HTERT RPE-1 (cell line): ENCODE measurements around the gene KRT32.

Experiments
- in situ Hi-C: fragments of 300-500 bp; cut with MboI; formaldehyde crosslinking; loops from 4 replicates; pipeline ENCODE4 v1.14.3; 2020; ENCODE audit warnings: low sequenced_read_pairs

Gene KRT32

GRCh38 chr17:41494524-41494923, 27.3 kb upstream of the KRT32 start:
- in situ Hi-C loops: no loop called here

- in situ Hi-C loops: no loop called here
These were observed 25.6 kb upstream of the KRT32 start for GRCh38 chr17:41492771-41493170.

DNA sequence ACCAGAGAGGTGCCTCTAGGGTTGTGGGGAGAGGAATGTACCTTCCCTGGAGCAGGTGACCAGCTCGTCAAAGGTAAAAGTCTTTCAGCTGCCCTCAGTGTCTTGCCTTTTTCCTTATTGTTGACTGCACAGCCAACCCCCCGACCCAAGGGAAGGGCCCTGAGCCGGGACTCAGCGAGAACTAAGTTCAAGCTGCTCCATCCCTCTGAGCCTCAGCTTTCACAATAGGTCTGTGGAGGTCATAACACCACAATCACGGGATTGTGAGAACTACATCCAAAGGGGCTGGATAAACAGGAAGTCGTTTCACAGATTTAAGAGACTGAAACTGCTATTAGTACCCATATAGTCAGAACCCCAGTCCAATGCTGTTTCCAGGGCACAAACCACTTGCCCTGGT, 25.2 kb upstream of the KRT32 start:
- in situ Hi-C loops: no loop called here

DNA sequence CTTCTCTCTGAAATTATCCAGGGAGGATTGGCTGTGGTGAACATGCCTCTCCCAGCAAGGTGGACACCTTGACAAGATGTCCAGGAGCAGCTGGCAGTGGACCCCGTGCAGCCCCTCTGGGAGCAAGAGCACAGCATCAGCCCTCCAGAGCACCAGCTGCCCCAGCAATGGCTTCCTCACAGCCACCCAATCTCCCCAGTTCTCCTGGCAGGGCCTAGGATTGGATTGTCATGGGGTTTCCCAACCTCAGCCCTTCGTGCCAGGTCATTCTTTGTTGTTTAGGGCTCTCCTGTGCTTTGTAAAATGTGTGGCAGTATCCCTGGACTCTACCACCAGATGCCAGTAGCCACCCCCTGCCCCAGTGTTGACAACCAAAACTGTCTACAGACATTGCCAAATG, 24.3 kb upstream of the KRT32 start:
- in situ Hi-C loops: no loop called here

DNA sequence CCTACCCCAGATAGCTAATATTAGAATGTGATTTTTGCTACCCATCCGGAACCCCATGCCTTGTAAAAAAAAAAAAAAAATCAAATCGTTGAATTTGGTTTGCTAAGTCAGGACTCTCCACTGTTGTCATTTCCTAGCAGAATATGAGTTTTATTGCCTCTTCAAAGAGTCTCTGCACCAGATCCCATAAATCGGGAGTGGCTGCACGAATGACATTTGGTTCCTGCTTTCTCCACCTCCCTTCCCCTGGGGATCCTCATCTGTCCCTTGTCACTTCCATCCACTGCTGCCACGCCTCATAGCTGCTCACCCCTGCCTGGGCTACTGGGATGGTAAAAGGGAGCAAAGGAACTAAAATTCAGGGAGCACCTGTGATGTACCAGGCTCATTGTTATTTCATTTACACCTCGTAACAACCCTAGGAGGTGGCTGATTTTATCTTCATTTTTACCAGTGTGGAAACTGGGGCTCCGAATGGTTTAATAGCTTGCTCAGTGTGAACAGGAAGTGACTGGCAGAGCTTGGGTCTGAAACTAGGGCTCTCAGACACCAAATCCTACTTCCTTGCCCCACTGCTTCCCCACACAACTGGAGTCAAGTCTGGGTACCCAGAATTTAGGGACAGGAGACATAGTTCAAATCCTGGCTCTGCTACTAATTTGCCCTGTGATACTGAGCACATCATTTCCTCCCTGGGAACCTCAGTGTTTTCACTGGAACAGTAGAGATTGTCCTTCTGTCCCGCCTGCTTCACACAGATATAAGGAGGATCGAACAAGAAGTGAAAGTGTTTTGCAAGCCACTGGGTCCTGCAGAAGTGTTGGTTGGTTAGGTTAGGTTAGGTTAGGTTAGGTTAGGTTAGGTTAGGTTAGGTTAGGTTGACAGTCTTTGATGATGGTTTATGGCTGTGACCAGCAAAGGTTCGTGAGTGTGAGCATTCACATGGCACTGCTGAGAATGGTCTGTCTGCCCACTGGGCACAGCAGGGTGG, 23.1 kb upstream of the KRT32 start:
- in situ Hi-C loops: no loop called here

DNA sequence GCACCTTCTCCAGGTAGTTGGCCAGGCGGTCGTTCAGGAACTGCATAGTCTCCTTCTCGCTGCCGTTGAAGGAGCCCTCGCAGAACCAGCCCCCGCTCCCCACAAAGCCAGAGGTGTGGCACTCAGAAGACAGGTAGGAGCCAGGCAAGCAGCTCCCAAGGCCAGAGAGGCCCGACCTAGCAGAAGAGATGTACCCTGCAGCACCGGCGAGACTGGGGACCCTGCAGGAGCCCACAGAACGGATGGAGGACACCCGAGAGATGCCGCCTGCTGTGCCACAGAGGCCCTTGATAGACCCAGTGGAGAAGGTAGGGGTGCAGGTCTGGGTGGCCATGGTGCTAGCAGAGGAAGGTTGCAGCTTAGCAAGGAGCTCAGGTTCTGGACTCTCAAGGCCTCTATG, 22.3 kb upstream of the KRT32 start, which contains the start of gene KRT36:
KRT36 (minus strand) TSS at position 380 of the 400 bp plus-strand sequence; CDS start at position 334, 46 bp downstream.
- in situ Hi-C loops: no loop called here

GRCh38 chr17:41486809-41487530, 19.8 kb upstream of the KRT32 start:
- in situ Hi-C loops: no loop called here

- in situ Hi-C loops: no loop called here
These were observed 19.1 kb upstream of the KRT32 start for GRCh38 chr17:41486316-41486715.

- in situ Hi-C loops: no loop called here
These were observed 18.0 kb upstream of the KRT32 start for GRCh38 chr17:41484920-41485904.

DNA sequence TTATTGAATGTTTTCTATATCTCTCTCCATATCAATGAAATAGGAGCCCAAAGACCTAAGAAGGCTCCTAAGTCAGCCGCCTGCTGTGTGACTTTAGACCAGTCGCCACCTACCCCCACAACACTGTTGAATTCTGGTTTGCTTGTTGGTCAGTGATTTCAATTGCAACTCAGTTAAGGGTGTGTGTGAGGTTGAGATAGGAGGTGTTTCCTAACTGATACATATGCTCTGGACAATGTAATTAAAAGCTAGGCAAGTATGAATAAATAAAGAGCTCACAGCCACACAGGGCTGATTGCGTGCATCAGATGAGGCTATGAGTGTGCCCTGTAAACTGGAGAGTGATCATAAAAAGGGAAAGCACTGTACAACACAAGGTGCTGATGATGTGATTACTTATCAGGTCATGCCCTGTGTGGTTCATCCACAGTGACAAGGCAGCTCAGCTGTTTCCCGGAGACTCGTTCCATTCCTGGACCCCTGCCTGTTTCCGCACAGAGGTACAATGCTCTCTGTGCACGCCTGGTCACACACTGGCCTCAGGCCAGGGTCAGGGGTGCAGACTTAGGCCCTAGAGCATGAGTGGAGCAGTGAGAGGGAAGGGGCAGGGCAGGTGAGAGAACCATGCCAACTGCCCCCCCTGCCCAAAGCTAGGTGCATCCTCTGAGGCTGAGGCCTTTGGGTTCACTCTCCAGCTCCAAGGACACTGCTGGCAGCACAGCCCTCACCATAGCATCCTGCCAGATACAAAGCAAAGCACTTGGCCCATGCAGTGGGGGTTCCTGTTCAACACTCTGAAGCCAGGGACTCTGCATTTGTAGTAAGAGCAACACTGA, 17.0 kb upstream of the KRT32 start:
- in situ Hi-C loops: no loop called here

- in situ Hi-C loops: no loop called here
These were observed 16.3 kb upstream of the KRT32 start for GRCh38 chr17:41483531-41483930.

DNA sequence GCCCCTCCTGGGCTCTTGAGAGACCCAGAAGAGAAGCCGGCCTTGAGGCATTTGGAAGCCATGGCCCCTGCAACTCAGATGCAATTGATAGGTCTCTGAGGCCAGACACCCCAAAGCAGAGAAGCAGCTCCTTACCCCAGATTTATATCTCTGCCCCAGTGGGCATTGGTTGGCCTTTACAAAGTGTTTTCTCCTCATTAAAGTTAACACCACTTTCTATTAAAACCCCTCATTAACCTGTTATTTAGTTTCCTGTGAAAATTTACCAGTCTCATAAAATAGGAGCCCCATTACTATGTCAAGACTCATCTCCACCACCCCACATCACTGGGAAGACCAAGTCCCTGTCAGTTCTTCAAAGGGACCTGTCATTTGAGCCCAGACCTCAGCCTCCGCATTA, 13.8 kb upstream of the KRT32 start, which contains the start of gene KRT35:
KRT35 (minus strand) TSS at position 116 of the 400 bp plus-strand sequence; CDS start at position 62, 54 bp downstream.
- in situ Hi-C loops: no loop called here

GRCh38 chr17:41480581-41480980, 13.4 kb upstream of the KRT32 start:
- in situ Hi-C loops: no loop called here

GRCh38 chr17:41480136-41480535, 12.9 kb upstream of the KRT32 start:
- in situ Hi-C loops: no loop called here

- in situ Hi-C loops: no loop called here
These were observed 11.1 kb upstream of the KRT32 start for GRCh38 chr17:41478237-41478636.

GRCh38 chr17:41476866-41477815, 10.0 kb upstream of the KRT32 start:
- in situ Hi-C loops: no loop called here

DNA sequence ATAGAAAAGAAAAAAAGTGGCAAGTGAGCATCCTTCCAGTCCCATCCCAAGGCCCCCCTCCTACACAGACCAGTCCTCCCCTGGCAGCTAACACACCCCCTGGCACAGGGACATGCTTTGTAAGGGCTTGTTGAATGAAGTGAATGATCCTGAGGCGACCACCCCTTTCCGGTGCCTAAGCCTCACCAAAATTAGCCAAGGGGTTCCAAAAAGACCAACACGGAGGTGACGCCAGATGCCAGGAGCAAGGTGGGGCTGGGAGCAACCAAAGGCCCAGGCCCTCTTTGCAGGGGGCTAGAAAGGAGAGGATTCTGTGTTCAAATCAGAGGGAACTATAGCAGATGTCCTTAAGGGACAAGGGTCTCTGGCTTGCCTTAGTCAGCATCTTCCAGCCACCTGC, 8.2 kb upstream of the KRT32 start:
- in situ Hi-C loops: no loop called here

- in situ Hi-C loops: no loop called here
These were observed 7.7 kb upstream of the KRT32 start for GRCh38 chr17:41474863-41475262.

GRCh38 chr17:41468346-41468745, 1.2 kb upstream of the KRT32 start:
- in situ Hi-C loops: no loop called here
